ENCODE measurements around the gene HCAR1.
"Not testable (repeated sequence)": the region's sequence is repeated elsewhere in the genome, so short reads cannot be mapped to it uniquely, and the experiment has no call there.

Gene HCAR1

DNA sequence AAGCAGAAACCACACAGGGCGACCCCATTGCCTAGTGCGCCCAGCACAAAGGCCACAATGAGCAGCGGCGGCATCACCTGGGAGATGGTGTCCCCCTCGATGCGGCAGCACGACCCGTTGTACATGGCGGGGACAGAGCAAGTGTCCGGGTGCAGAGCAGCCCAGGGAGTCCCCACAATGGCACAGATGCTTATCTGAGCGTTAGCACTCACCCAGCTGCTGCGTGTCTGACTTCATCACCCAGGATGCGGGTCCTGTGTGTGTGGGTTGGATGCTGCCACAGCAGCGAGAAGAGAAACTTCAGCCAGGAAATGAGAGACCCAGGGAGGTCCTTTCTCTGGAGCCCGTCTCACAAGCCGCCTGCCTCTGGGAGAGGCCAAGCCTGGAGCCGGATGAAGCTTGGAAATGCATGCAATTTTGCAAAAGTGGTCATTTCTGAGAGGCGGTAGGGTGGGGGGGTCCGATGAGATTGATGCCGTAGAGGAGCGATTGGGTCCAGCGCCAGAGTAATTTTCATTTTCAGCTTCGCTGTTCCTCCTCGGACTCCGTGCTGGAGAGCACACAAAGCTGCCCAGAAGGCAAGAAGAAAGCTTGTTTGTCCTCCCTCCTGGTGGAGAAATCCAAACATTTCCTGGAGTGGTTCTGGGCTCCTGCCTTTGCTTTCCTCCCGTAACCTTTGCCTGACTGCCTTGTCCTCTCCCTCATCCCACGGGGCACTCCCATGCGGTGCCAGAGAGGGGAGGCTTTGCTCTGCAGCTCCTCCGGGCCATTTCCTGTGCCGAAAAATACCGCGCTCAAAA lies at the start of gene HCAR1:
HCAR1 (minus strand) TSS at position 630 of the 800 bp plus-strand sequence; CDS start at position 125, 505 bp downstream.
- DNase-seq (ENCODE audit: low spot score): no peak

GRCh38 chr12:122757568-122757967 lies 26.9 kb upstream of the HCAR1 start:
- DNase-seq (ENCODE audit: low spot score): no peak

- no peak for DNase-seq (ENCODE audit: low spot score)
Measured at GRCh38 chr12:122754790-122755189, 24.1 kb upstream of the HCAR1 start.

DNA sequence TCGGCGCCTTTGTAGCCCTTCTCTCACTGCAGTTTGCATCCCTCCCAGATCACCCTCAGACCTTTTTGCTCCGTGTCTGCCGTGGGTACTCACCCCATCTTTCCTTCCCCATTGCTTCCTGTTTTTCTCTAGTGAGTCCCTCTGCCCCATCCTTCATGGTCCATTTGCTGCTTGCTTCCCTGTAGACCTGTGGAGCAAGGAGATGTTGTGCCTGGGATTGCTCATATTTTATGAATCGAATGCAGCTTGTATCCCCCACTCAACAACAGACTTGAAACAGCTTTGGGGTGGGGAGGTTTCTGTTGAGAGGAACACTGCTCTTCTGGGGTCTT lies 22.6 kb upstream of the HCAR1 start:
- no peak for DNase-seq (ENCODE audit: low spot score)

- DNase-seq (ENCODE audit: low spot score): peak; percentile 98
Measured at GRCh38 chr12:122752464-122753318, 22.0 kb upstream of the HCAR1 start, which contains the start of gene DENR. TSS of gene DENR (plus strand) at chr12:122752824. CDS start at chr12:122753702, 878 bp downstream.

- DNase-seq (ENCODE audit: low spot score): not testable (repeated sequence)
Measured at GRCh38 chr12:122750781-122751515, 20.3 kb upstream of the HCAR1 start.

DNA sequence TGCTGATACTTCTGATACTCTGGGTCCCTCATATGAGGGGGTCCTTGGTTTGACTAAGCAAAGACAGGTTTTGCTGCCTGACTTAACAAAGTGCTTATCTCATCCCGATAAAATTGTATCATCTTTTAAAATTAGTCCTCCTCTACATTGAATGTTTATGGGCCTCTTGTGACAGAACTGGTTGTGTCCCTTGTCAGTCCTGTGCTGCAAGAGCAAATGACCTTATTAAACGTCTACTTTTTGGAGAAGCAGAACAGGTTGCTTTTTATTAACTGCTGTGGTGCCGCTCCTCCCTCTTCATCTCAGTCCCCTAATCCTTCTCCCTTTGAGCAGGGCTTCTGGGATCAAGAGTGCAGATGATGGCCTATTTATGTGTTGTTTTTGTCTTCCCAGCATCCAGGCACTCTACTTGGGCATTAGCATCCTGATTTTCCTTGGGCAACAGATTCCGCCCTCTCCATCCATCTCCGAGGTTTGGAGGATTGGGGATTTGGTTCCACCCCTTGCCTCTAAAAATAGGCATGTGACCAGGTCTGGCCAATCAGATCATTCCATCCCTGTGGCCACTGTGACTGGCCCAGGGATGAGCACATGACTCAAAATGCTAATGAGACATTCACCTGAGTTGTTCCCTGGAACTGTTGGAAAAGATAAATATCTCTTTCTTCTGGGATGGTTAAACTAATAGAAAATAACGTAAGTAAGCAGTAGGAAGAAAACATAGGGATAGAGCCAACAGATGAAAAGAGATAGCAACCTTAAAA lies 19.1 kb upstream of the HCAR1 start:
- DNase-seq (ENCODE audit: low spot score): no peak

DNA sequence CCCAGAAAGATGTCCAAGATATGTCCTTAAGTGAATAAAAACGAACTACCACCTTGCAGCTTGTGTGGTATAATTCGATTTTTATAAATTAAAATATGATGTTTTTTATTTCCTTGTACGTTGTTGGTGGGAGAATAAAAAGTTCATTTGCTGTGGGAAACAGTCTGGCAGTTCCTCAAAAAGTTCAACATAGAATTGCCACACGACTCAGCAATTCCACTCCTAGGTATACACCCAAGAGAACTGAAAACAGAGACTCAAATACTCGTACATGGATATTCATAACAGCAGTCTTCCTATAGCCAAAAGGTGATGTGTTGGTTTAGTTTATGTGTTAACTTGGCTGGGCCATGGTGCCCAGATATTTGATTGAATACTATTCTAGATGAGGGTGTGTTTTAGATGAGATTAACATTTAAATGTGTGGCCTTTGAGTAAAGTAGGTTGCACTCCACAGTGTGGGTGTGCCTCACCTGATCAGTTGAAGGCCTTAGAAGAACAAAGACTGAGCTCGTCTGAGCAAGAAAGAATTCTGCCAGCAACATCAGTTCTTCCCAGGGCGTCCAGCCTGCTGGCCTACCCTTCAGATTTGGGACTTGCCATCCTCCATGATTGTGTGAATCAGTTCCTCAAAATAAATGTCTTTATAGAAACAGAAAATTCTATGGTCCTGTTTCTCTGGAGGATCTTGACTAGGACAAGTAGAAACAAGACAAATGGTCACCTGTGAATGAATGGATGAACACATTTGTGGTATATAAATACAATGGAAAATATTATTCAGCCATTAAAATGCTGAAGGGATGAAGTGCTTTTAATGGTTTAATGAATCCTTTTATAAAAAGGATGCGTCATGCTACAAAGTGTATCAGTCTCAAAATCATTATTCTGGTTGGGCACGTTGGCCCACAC lies 16.8 kb upstream of the HCAR1 start:
- no peak for DNase-seq (ENCODE audit: low spot score)

- no peak for DNase-seq (ENCODE audit: low spot score)
Measured at GRCh38 chr12:122743895-122744525, 13.4 kb upstream of the HCAR1 start.

- DNase-seq (ENCODE audit: low spot score): no peak
Measured at GRCh38 chr12:122740351-122740750, 9.7 kb upstream of the HCAR1 start.

- no peak for DNase-seq (ENCODE audit: low spot score)
Measured at GRCh38 chr12:122738571-122738970, 7.9 kb upstream of the HCAR1 start.

- no peak for DNase-seq (ENCODE audit: low spot score)
Measured at GRCh38 chr12:122732611-122733010, 2.0 kb upstream of the HCAR1 start.

- no peak for DNase-seq (ENCODE audit: low spot score)
Measured at GRCh38 chr12:122732170-122732569, 1.5 kb upstream of the HCAR1 start.

- DNase-seq (ENCODE audit: low spot score): no peak
Measured at GRCh38 chr12:122729583-122730214, 945 bp downstream of the HCAR1 start.

DNA sequence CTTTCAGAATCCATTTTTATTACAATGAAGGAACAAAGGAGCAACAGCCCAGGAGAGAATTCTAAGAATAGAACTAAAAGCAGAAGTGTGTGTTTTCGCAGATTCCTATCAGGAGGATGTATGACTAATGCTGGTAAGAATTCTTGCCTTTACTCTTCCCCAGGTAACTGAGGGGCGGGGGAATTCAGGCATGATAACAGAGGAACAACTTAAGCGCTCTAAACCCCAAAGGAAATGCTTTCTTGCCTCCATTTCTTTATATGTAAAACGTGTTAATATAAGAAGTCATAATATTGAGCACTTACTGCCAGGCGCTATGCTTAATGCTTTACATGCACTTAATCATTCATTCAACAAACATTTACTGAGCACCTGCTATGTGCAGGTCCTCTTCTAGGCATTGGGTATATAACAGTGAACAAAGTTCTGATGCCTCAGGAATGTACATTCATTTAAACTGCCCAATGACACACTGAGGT lies 4.5 kb downstream of the HCAR1 start:
- DNase-seq (ENCODE audit: low spot score): no peak

- DNase-seq (ENCODE audit: low spot score): no peak
Measured at GRCh38 chr12:122725452-122726079, 5.1 kb downstream of the HCAR1 start.

GRCh38 chr12:122724641-122725243 lies 5.9 kb downstream of the HCAR1 start:
- no peak for DNase-seq (ENCODE audit: low spot score)

DNA sequence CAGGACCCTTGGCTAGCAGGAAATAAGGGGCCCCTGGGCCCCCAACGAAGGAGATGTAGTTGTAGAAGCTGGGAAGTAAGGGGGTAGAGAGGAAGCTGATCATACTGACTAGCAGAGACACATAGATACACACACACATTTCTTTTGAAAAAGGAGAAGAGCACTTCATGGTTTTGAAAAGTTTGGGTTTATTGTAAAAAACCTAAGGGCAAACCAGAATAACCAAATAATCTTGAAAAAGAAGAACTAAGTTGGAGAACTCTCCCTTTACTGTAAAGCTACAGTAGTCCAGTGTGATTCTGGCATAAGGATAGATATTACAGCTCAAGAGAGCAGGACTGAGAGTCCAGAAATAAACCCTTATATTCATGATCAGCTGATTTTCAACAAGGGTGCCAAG lies 8.3 kb downstream of the HCAR1 start:
- no peak for DNase-seq (ENCODE audit: low spot score)
